ENCODE measurements around the gene FRMD4B.

DNA sequence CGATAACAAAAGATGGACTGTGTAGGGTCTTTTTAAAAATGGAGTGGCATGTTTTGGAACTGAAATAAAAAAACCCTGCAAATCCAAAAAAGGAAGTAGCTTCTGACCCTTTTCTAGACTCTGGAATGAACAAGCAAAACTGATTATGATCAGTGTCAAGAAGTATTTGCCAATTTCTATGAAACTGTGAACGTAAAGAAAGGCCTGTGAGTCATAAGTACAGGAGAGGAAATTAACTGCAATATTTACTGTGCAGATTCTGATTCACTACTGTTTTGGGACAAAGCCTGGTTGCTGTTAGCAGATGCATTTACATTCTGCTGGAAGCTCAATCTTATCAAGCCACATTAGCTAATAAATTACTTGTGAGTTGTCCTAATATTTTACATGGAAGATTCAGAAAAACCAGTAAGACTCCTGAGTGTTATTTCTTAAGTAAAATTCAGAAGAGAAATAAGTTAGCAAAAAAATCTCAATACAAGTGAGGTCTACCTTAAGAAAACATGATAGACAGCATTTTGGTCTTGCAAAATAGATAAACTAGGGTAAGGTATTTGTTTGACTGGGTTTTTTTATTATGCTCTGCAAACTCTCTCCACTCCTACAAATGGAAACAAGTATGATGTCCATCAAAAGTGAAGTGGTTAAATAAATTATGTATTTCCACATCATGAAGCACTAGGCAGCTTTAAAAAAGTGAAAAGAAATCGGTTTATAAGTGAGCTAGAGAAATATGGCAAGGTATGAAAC is 173.3 kb downstream of the FRMD4B start:
- TF ChIP-seq, protein P1, sequence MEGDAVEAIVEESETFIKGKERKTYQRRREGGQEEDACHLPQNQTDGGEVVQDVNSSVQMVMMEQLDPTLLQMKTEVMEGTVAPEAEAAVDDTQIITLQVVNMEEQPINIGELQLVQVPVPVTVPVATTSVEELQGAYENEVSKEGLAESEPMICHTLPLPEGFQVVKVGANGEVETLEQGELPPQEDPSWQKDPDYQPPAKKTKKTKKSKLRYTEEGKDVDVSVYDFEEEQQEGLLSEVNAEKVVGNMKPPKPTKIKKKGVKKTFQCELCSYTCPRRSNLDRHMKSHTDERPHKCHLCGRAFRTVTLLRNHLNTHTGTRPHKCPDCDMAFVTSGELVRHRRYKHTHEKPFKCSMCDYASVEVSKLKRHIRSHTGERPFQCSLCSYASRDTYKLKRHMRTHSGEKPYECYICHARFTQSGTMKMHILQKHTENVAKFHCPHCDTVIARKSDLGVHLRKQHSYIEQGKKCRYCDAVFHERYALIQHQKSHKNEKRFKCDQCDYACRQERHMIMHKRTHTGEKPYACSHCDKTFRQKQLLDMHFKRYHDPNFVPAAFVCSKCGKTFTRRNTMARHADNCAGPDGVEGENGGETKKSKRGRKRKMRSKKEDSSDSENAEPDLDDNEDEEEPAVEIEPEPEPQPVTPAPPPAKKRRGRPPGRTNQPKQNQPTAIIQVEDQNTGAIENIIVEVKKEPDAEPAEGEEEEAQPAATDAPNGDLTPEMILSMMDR (conservative IDR thresholded peaks at IDR 0.05; ENCODE audit: low read depth in 2 of 2) = no peak
- no peak for TF ChIP-seq EZH2 (IDR thresholded peaks at IDR 0.05; ENCODE audit: low read depth, unreplicated experiment)
- no peak for TF ChIP-seq EZH2phosphoT487 (IDR thresholded peaks at IDR 0.05; ENCODE audit: unreplicated experiment)
- no peak for TF ChIP-seq CREB1 (CRISPR knock-in tag; IDR thresholded peaks at IDR 0.05; ENCODE audit: low read depth)
- TF ChIP-seq, protein P2, sequence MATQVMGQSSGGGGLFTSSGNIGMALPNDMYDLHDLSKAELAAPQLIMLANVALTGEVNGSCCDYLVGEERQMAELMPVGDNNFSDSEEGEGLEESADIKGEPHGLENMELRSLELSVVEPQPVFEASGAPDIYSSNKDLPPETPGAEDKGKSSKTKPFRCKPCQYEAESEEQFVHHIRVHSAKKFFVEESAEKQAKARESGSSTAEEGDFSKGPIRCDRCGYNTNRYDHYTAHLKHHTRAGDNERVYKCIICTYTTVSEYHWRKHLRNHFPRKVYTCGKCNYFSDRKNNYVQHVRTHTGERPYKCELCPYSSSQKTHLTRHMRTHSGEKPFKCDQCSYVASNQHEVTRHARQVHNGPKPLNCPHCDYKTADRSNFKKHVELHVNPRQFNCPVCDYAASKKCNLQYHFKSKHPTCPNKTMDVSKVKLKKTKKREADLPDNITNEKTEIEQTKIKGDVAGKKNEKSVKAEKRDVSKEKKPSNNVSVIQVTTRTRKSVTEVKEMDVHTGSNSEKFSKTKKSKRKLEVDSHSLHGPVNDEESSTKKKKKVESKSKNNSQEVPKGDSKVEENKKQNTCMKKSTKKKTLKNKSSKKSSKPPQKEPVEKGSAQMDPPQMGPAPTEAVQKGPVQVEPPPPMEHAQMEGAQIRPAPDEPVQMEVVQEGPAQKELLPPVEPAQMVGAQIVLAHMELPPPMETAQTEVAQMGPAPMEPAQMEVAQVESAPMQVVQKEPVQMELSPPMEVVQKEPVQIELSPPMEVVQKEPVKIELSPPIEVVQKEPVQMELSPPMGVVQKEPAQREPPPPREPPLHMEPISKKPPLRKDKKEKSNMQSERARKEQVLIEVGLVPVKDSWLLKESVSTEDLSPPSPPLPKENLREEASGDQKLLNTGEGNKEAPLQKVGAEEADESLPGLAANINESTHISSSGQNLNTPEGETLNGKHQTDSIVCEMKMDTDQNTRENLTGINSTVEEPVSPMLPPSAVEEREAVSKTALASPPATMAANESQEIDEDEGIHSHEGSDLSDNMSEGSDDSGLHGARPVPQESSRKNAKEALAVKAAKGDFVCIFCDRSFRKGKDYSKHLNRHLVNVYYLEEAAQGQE (IDR thresholded peaks at IDR 0.05; ENCODE audit: unreplicated experiment) = no peak
- TF ChIP-seq POLR2AphosphoS5 (IDR thresholded peaks at IDR 0.05; ENCODE audit: low read depth) = no peak
- no peak for TF ChIP-seq ZNF331 (CRISPR knock-in tag; IDR thresholded peaks at IDR 0.05; ENCODE audit: low read depth)
- no peak for TF ChIP-seq JUNB (IDR thresholded peaks at IDR 0.05; ENCODE audit: unreplicated experiment)
- no peak for TF ChIP-seq NANOG (IDR thresholded peaks at IDR 0.05; ENCODE audit: borderline replicate concordance)
- TF ChIP-seq, protein P3, sequence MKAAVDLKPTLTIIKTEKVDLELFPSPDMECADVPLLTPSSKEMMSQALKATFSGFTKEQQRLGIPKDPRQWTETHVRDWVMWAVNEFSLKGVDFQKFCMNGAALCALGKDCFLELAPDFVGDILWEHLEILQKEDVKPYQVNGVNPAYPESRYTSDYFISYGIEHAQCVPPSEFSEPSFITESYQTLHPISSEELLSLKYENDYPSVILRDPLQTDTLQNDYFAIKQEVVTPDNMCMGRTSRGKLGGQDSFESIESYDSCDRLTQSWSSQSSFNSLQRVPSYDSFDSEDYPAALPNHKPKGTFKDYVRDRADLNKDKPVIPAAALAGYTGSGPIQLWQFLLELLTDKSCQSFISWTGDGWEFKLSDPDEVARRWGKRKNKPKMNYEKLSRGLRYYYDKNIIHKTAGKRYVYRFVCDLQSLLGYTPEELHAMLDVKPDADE (IDR thresholded peaks at IDR 0.05) = no peak
